HCT116 (cell line): ENCODE data around the gene OSGEPL1. TPM values are rescaled to one million over a fixed set of nuclear protein-coding genes. Genes with fewer than 3 reads are reported as not detected.
"Not testable (repeated sequence)": the region's sequence is repeated elsewhere in the genome, so short reads cannot be mapped to it uniquely, and the experiment has no call there.

Source experiments
- ATAC-seq: fragments of 200-7000 bp; cut with Tn5 transposase; 2 replicates; pipeline ENCODE4 v1.9.1; 2020; ENCODE audit warnings: mild to moderate bottlenecking, moderate library complexity
- BruUV-seq: library from RNA; stranded (reverse); fragments of 400-500 nt; replicated peaks from 2 replicates; lab custom pipeline; 2021; lab: Mats Ljungman, UMichigan
- CTCF ChIA-PET: fragments of 300-600 bp; sonication (Branson Sonifier 250); formaldehyde crosslinking; loops from one replicate; lab custom pipeline; 2021; ENCODE audit warnings: antibody characterized with exemption; lab: Charles Lee
- POLR2A ChIA-PET: fragments of 300-600, 350-600 bp; sonication (Branson Sonifier 250); formaldehyde crosslinking; loops from one replicate; lab custom pipeline; 2021; ENCODE audit warnings: antibody characterized with exemption; lab: Charles Lee
- RAD21 ChIA-PET, 2 experiments: fragments of 300-600 bp; sonication (Branson Sonifier 250); formaldehyde crosslinking; loops; one replicate each; lab custom pipeline; 2023; ENCODE audit warnings: low total read pairs in 2 of 2; ENCODE audit not compliant: uncharacterized antibody in 2 of 2, unreplicated experiment in 2 of 2, low non-redundant PET in 1 of 2; lab: Charles Lee
- DNase-seq: peaks from one replicate; pipeline ENCODE4 v3.0.0-alpha.2; 2010; ENCODE audit warnings: low read depth, low spot score
- H2AFZ ChIP-seq: fragments of 200-600 bp; shearing (Covaris generic), sonication (generic); 2 replicates; pipeline ENCODE4 v1.6.1; 2017; ENCODE audit warnings: low read depth, mixed run types, mixed read lengths, antibody characterized with exemption, low read length; ENCODE audit not compliant: poor library complexity, severe bottlenecking
- H3K27ac ChIP-seq: 2 replicates; pipeline ENCODE4 v1.5.1; 2012; ENCODE audit warnings: low read depth, low read length
- H3K27me3 ChIP-seq: fragments of 200-600 bp; sonication (generic); 2 replicates; pipeline ENCODE4 v1.6.1; 2016; ENCODE audit warnings: mixed run types, low read length, mixed read lengths; ENCODE audit not compliant: insufficient read depth
- H3K36me3 ChIP-seq, 2 experiments: fragments of 200-500 bp in 1 of 2; fragments of 200-600 bp in 1 of 2; sonication (Bioruptor generic) in 1 of 2; sonication (generic) in 1 of 2; 2 replicates each; pipeline versions ENCODE4 v1.5.1 to v1.6.1; 2014 to 2016; ENCODE audit warnings: low read length in 2 of 2, inconsistent platforms in 1 of 2, mixed read lengths in 1 of 2, mixed run types in 1 of 2; ENCODE audit not compliant: insufficient read depth in 2 of 2, control insufficient read depth in 1 of 2
- H3K4me1 ChIP-seq, 2 experiments: fragments of 200-600 bp in 1 of 2; sonication (generic) in 1 of 2; 2 replicates each; pipeline versions ENCODE4 v1.5.1 to v1.6.1; 2012 to 2017; ENCODE audit warnings: low read length in 2 of 2, inconsistent platforms in 1 of 2, mild to moderate bottlenecking in 1 of 2, mixed read lengths in 1 of 2, mixed run types in 1 of 2, moderate library complexity in 1 of 2; ENCODE audit not compliant: insufficient read depth in 2 of 2, control insufficient read depth in 1 of 2
- H3K4me2 ChIP-seq: fragments of 200-600 bp; sonication (generic); 2 replicates; pipeline ENCODE4 v1.6.1; 2017; ENCODE audit warnings: mixed run types, low read length, mixed read lengths
- H3K4me3 ChIP-seq, 2 experiments: fragments of 200-600 bp in 1 of 2; sonication (generic) in 1 of 2; replicated peaks in 1 of 2; 2 replicates each; pipeline ENCODE4 v1.5.1; 2011 to 2016; ENCODE audit warnings: low read length in 2 of 2, control low read depth in 1 of 2, low read depth in 1 of 2, mild to moderate bottlenecking in 1 of 2, mixed read lengths in 1 of 2, mixed run types in 1 of 2
- H3K79me2 ChIP-seq: fragments of 200-600 bp; sonication (generic); 2 replicates; pipeline ENCODE4 v1.6.1; 2017; ENCODE audit warnings: mild to moderate bottlenecking, mixed run types, low read length, moderate library complexity, mixed read lengths; ENCODE audit not compliant: insufficient read depth
- H3K9ac ChIP-seq: fragments of 200-600 bp; sonication (generic); 2 replicates; pipeline ENCODE4 v1.6.1; 2016; ENCODE audit warnings: low read length, mixed read lengths
- H3K9me2 ChIP-seq: fragments of 200-600 bp; sonication (generic), shearing (Covaris generic); 2 replicates; pipeline ENCODE4 v1.6.1; 2017; ENCODE audit warnings: mixed run types, mild to moderate bottlenecking, moderate library complexity; ENCODE audit not compliant: insufficient read depth
- H3K9me3 ChIP-seq, 2 experiments: fragments of 200-500 bp in 1 of 2; fragments of 200-600 bp in 1 of 2; sonication (Bioruptor generic) in 1 of 2; sonication (generic) in 1 of 2; 2 replicates each; pipeline ENCODE4 v1.6.1; 2014 to 2017; ENCODE audit warnings: low read length in 2 of 2, mixed read lengths in 2 of 2, inconsistent platforms in 1 of 2, low read depth in 1 of 2, mild to moderate bottlenecking in 1 of 2, mixed run types in 1 of 2, moderate library complexity in 1 of 2; ENCODE audit not compliant: control insufficient read depth in 1 of 2, insufficient read depth in 1 of 2
- H4K20me1 ChIP-seq: fragments of 200-600 bp; sonication (generic), shearing (Covaris generic); 2 replicates; pipeline ENCODE4 v1.6.1; 2017; ENCODE audit warnings: mixed run types, mild to moderate bottlenecking, moderate library complexity; ENCODE audit not compliant: insufficient read depth
- ELF1 ChIP-seq: IDR thresholded peaks from 2 replicates; pipeline ENCODE4 v1.6.1; 2012; ENCODE audit warnings: low read depth, borderline replicate concordance
- MAX ChIP-seq: IDR thresholded peaks from 2 replicates; pipeline ENCODE4 v1.6.1; 2012
- POLR2A ChIP-seq: IDR thresholded peaks from 2 replicates; pipeline ENCODE4 v1.7.0; 2011; ENCODE audit warnings: borderline replicate concordance; ENCODE audit not compliant: insufficient read depth, insufficient read length; ENCODE audit errors: extremely low read depth
- POLR2AphosphoS5 ChIP-seq: IDR thresholded peaks from 2 replicates; pipeline ENCODE4 v1.6.1; 2011; ENCODE audit warnings: mild to moderate bottlenecking, low read depth, low read length, moderate library complexity
- YY1 ChIP-seq: IDR thresholded peaks from 2 replicates; pipeline ENCODE4 v1.6.1; 2011; ENCODE audit warnings: low read length, low read depth, moderate library complexity, mild to moderate bottlenecking; ENCODE audit not compliant: insufficient replicate concordance; ENCODE audit errors: extremely low read depth
- ZFX ChIP-seq: fragments of 450-650 bp; IDR thresholded peaks from 2 replicates; pipeline ENCODE4 v1.6.1; 2017
- intact Hi-C: fragments of 100-400 bp; cut with micrococcal nuclease; formaldehyde crosslinking; loops from 2 replicates; pipeline ENCODE4 v1.10.0; 2022
- total RNA-seq: library from RNA; stranded (reverse); gene quantifications from one replicate; pipeline ENCODE4 v1.2.1, GENCODE V29; 2021; ENCODE audit not compliant: unreplicated experiment

OSGEPL1 gene
- total RNA-seq, 1 experiment from 2014 or later = 11.2 TPM

GRCh38 chr2:189762229-189762550, 402 bp downstream of the OSGEPL1 start:
- H3K4me3 ChIP-seq = peak overlapping the region; percentile 63 to 73
- ATAC-seq (no peak), DNase-seq (no peak)
- H3K36me3 ChIP-seq = no peaks in the 10 kb centered on the region; a peak in 1 of 4 replicates
- H3K4me2 ChIP-seq = peak overlapping the region; percentile 68
- H3K9me3 ChIP-seq = no peaks in the 10 kb centered on the region
- TF ChIP-seq ZFX (peak; percentile 34; the same call in 1 of the 2 replicates), POLR2A (no peak), POLR2AphosphoS5 (no peak), ELF1 (no peak), YY1 (no peak), MAX (no peak)
- peak overlapping the region; percentile 74 for H3K27ac ChIP-seq
- intact Hi-C loops = loop anchor here (1.0 to 10.0 kb wide), 2 partner anchors 22 to 1043 kb away; partner anchors contain the start of genes ORMDL1 and PMS1
- RAD21 ChIA-PET = no interaction called here
- H3K4me1 ChIP-seq = peaks cover 3 to 17% of the 10 kb centered on the region in 2 experiments; a peak in 3 of 4 replicates
- peak overlapping the region; percentile 61 for H3K9ac ChIP-seq
- TSS peak; percentile 82 for BruUV-seq
- POLR2A ChIA-PET = interaction anchor here (1.0 to 1.5 kb wide), 5 partner anchors 12 to 101 kb away, joined by 3 to 7 read pairs (median 3); partner anchors contain the start of genes ORMDL1 and PMS1
- CTCF ChIA-PET = interaction anchor here (0.7 to 1.5 kb wide), 6 partner anchors 10 to 101 kb away, joined by 3 to 13 read pairs (median 6); partner anchors contain the start of gene ASNSD1
- H4K20me1 ChIP-seq = no peaks in the 10 kb centered on the region
- no peaks in the 10 kb centered on the region for H3K9me2 ChIP-seq
- H3K27me3 ChIP-seq = no peaks in the 10 kb centered on the region
- H3K79me2 ChIP-seq = peaks cover 18% of the 10 kb centered on the region; the same call in 1 of the 2 replicates
- H2AFZ ChIP-seq = peak overlapping the region; percentile 100

- BruUV-seq, H3K9ac ChIP-seq, H3K9me3 ChIP-seq, ATAC-seq, H3K9me2 ChIP-seq, H3K4me3 ChIP-seq, H3K36me3 ChIP-seq, POLR2A ChIA-PET, H4K20me1 ChIP-seq, H3K27ac ChIP-seq, H2AFZ ChIP-seq, RAD21 ChIA-PET, H3K4me2 ChIP-seq, DNase-seq, CTCF ChIA-PET, H3K27me3 ChIP-seq: not testable (repeated sequence)
- Histone ChIP-seq H3K79me2 (peaks cover 18% of the 10 kb centered on the region; the same call in 1 of the 2 replicates), H3K4me1 (peaks cover 3 to 17% of the 10 kb centered on the region in 2 experiments; a peak in 3 of 4 replicates)
- intact Hi-C loops = loop anchor here (10.0 kb wide), 1 partner anchor 1045 kb away; no protein-coding TSS in a partner anchor
Observed at GRCh38 chr2:189760154-189760553, 2.4 kb downstream of the OSGEPL1 start.
